ENCODE results near the gene INPPL1. TPM values are rescaled to one million over a fixed set of nuclear protein-coding genes. Genes with fewer than 3 reads are reported as not detected.

INPPL1 gene
- total RNA-seq, 4 donors from 2014 or later: 31.0 to 102 (median 63.1) TPM

DNA sequence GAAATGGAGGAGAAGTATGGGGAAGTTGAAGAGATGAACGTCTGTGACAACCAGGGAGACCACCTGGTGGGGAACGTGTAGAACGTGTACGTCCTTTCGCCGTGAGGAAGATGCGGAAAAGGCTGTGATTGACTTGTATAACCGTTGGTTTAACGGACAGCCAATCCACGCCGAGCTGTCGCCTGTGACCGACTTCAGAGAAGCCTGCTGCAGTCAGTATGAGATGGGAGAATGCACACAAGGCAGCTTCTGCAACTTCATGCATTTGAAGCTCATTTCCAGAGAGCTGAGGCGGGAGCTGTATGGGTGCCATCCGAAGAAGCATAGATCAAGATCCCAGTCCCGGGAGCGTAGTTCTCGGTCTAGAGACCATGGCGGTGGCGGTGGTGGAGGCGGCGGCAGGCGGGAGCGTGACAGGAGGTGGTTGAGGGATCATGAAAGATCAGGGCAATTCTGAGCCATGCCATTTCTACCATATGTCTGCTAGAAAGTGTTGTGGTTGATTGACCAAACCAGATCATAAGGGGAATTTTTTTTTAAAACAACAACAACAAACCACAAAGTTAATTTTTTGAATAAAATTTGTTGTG lies 56.3 kb downstream of the INPPL1 start:
- H3K36me3 ChIP-seq: no peaks in the 10 kb centered on the region
- no peak overlapping the region for H3K4me3 ChIP-seq
- no peak for DNase-seq (ENCODE audit: low spot score in 2 of 2)
- H3K9me3 ChIP-seq: no peaks in the 10 kb centered on the region
- H3K4me1 ChIP-seq: no peaks in the 10 kb centered on the region
- 93% methylated on average over 24 of the region's 24 CpGs for WGBS
- H3K27me3 ChIP-seq: peaks cover 3% of the 10 kb centered on the region
- H3K27ac ChIP-seq: no peak overlapping the region
- TF ChIP-seq, protein P1, sequence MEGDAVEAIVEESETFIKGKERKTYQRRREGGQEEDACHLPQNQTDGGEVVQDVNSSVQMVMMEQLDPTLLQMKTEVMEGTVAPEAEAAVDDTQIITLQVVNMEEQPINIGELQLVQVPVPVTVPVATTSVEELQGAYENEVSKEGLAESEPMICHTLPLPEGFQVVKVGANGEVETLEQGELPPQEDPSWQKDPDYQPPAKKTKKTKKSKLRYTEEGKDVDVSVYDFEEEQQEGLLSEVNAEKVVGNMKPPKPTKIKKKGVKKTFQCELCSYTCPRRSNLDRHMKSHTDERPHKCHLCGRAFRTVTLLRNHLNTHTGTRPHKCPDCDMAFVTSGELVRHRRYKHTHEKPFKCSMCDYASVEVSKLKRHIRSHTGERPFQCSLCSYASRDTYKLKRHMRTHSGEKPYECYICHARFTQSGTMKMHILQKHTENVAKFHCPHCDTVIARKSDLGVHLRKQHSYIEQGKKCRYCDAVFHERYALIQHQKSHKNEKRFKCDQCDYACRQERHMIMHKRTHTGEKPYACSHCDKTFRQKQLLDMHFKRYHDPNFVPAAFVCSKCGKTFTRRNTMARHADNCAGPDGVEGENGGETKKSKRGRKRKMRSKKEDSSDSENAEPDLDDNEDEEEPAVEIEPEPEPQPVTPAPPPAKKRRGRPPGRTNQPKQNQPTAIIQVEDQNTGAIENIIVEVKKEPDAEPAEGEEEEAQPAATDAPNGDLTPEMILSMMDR (IDR thresholded peaks at IDR 0.05): no peak
- TF ChIP-seq POLR2AphosphoS5 (IDR thresholded peaks at IDR 0.05) (no peak), EP300 (IDR thresholded peaks at IDR 0.05) (no peak), POLR2A (IDR thresholded peaks at IDR 0.05) (no peak)

DNA sequence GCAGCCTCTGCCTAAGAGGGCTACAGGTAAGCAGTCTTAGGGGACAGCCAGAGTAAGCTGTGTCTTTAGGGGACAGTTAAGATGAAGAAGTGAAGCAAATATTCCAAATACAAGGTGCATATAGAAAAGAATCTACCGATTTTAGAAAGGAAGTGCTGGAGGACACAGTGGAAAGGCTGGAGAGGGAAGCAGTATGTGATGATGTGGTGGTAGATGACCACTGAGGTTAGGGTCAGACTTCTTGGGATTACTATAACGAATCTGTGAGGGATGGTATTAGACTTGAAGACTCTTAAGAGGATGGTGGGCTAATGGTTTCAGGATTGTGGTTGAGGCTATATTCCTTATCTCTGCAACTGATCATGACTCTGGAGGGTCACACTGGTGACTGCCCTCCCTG lies 59.4 kb downstream of the INPPL1 start:
- H3K27ac ChIP-seq: no peak overlapping the region
- no peaks in the 10 kb centered on the region for H3K4me1 ChIP-seq
- H3K4me3 ChIP-seq: no peak overlapping the region
- WGBS: 68% methylated on average over 2 of the region's 2 CpGs
- TF ChIP-seq, protein P1 (IDR thresholded peaks at IDR 0.05): no peak
- TF ChIP-seq EP300 (IDR thresholded peaks at IDR 0.05) (no peak), POLR2AphosphoS5 (IDR thresholded peaks at IDR 0.05) (no peak), POLR2A (IDR thresholded peaks at IDR 0.05) (no peak)
- H3K36me3 ChIP-seq: no peaks in the 10 kb centered on the region
- peaks cover 3% of the 10 kb centered on the region for H3K27me3 ChIP-seq
- DNase-seq (ENCODE audit: low spot score in 2 of 2): no peak
- no peaks in the 10 kb centered on the region for H3K9me3 ChIP-seq

DNA sequence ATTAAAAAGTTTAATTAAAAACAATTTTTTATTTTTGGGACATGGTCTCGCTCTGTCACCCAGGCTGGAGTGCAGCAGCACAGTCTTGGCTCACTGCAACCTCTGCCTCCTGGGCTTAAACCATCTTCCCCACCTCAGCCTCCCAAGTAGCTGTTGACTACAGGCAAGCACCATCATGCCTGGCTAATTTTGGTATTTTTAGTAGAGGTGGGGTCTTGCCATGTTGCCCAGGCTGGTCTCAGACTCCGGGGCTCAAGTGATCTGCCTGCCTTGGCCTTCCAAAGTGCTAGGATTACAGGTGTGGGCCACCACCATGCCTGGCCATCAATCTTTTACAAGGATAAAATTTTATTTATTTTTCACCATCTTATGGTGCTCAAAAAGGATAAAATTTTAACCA lies 62.7 kb downstream of the INPPL1 start:
- peaks cover 3% of the 10 kb centered on the region for H3K36me3 ChIP-seq
- H3K27me3 ChIP-seq: no peaks in the 10 kb centered on the region
- H3K27ac ChIP-seq: no peak overlapping the region
- no peak for TF ChIP-seq EP300 (IDR thresholded peaks at IDR 0.05)
- no peak for TF ChIP-seq POLR2A (IDR thresholded peaks at IDR 0.05)
- TF ChIP-seq, protein P1 (IDR thresholded peaks at IDR 0.05): no peak
- no peak for TF ChIP-seq POLR2AphosphoS5 (IDR thresholded peaks at IDR 0.05)
- H3K4me1 ChIP-seq: no peaks in the 10 kb centered on the region
- no peak for DNase-seq (ENCODE audit: low spot score in 2 of 2)
- 74% methylated on average over 2 of the region's 2 CpGs for WGBS
- H3K4me3 ChIP-seq: no peak overlapping the region
- no peaks in the 10 kb centered on the region for H3K9me3 ChIP-seq

Other genes starting within 250 kb of the INPPL1 start
- 10 to 100 TPM in 1 of 4 donors, 1 to 10 TPM in 3; 2.9 to 18.6 (median 7.2) TPM for gene IL18BP, start 225.9 kb upstream of the INPPL1 start, total RNA-seq
- 100 to 1,000 TPM; 296 to 845 (median 452) TPM for gene NUMA1, start 144.2 kb upstream of the INPPL1 start, total RNA-seq
- 1 to 10 TPM; 3.7 to 9.9 (median 6.6) TPM for gene LRRC51, start 143.9 kb upstream of the INPPL1 start, total RNA-seq
- gene LAMTOR1, start 121.5 kb upstream of the INPPL1 start, total RNA-seq: 100 to 1,000 TPM in 2 of 4 donors, 10 to 100 TPM in 2; 64.5 to 111 (median 101) TPM
- not detected for gene TOMT, start 118.8 kb upstream of the INPPL1 start, total RNA-seq
- gene ANAPC15, start 112.1 kb upstream of the INPPL1 start, total RNA-seq: 10 to 100 TPM; 20.6 to 32.1 (median 25.6) TPM
- not detected for gene FOLR3, start 89.0 kb upstream of the INPPL1 start, total RNA-seq
- gene FOLR1, start 32.6 kb upstream of the INPPL1 start, total RNA-seq: 1 to 10 TPM in 3 of 4 donors, not detected in 1; 1.5 to 4.3 (median 4.3) TPM
- 10 to 100 TPM in 1 of 4 donors, 1 to 10 TPM in 3; 3.1 to 10.1 (median 5.1) TPM for gene FOLR2, start 8.0 kb upstream of the INPPL1 start, total RNA-seq
- not detected for gene PHOX2A, start 19.4 kb downstream of the INPPL1 start, total RNA-seq
- gene CLPB, start 209.8 kb downstream of the INPPL1 start, total RNA-seq: 10 to 100 TPM; 14.7 to 23.4 (median 19.3) TPM

All from suprapubic skin (tissue), 4 donors.